Neural cell (in vitro differentiated cells): ENCODE measurements around the gene AURKA. TPM values are rescaled to one million over a fixed set of nuclear protein-coding genes. Genes with fewer than 3 reads are reported as not detected.

Source experiments
- H2AFZ ChIP-seq: fragments of 200-600, 300-800 bp; sonication (generic), shearing (Covaris generic); 2 replicates; pipeline ENCODE4 v1.6.0; 2014; ENCODE audit warnings: low read depth, mild to moderate bottlenecking, antibody characterized with exemption, low read length, moderate library complexity
- H3F3A ChIP-seq: fragments of 200-600 bp; shearing (Covaris generic); 2 replicates; pipeline ENCODE4 v1.6.1; 2016; ENCODE audit warnings: mild to moderate bottlenecking, moderate library complexity, mixed read lengths, antibody characterized with exemption, low read length; ENCODE audit not compliant: insufficient read depth, poor library complexity, severe bottlenecking
- H3K27ac ChIP-seq: fragments of 200-600, 300-800 bp; sonication (generic), shearing (Covaris generic); 2 replicates; pipeline ENCODE4 v1.5.1; 2014; ENCODE audit warnings: mild to moderate bottlenecking, low read length, moderate library complexity
- H3K27me3 ChIP-seq: fragments of 300-800, 200-600 bp; sonication (generic), shearing (Covaris generic); 2 replicates; pipeline ENCODE4 v1.6.0; 2014; ENCODE audit warnings: mild to moderate bottlenecking, low read depth, low read length, moderate library complexity; ENCODE audit not compliant: insufficient read depth
- H3K36me3 ChIP-seq: fragments of 300-800, 200-600 bp; sonication (generic), shearing (Covaris generic); 2 replicates; pipeline ENCODE4 v1.5.1; 2014; ENCODE audit warnings: mild to moderate bottlenecking, antibody characterized with exemption, low read length, moderate library complexity; ENCODE audit not compliant: insufficient read depth
- H3K4me2 ChIP-seq: fragments of 300-800, 200-600 bp; sonication (generic), shearing (Covaris generic); 2 replicates; pipeline ENCODE4 v1.6.0; 2014; ENCODE audit warnings: mild to moderate bottlenecking, low read length
- H3K4me3 ChIP-seq: fragments of 300-800, 200-600 bp; sonication (generic), shearing (Covaris generic); 2 replicates; pipeline ENCODE4 v1.5.1; 2014; ENCODE audit warnings: mild to moderate bottlenecking, low read length, moderate library complexity
- H3K79me2 ChIP-seq: fragments of 200-600 bp; shearing (Covaris generic); replicated peaks from 2 replicates; pipeline ENCODE4 v1.6.0; 2014; ENCODE audit warnings: mild to moderate bottlenecking, low read length, moderate library complexity; ENCODE audit not compliant: insufficient read depth
- H3K9ac ChIP-seq: fragments of 300-800, 200-600 bp; sonication (generic), shearing (Covaris generic); 2 replicates; pipeline ENCODE4 v1.6.1; 2016; ENCODE audit warnings: mild to moderate bottlenecking, low read length, mixed read lengths
- H3K9me2 ChIP-seq: fragments of 200-600 bp; shearing (Covaris generic); 2 replicates; pipeline ENCODE4 v1.6.1; 2016; ENCODE audit warnings: mild to moderate bottlenecking, low read length, mixed read lengths; ENCODE audit not compliant: insufficient read depth
- H3K9me3 ChIP-seq: fragments of 200-600, 300-800 bp; sonication (generic), shearing (Covaris generic); 2 replicates; pipeline ENCODE4 v1.6.1; 2016; ENCODE audit warnings: mild to moderate bottlenecking, mixed run types, low read length, moderate library complexity, mixed read lengths
- H4K20me1 ChIP-seq: fragments of 200-600 bp; shearing (Covaris generic); 2 replicates; pipeline ENCODE4 v1.6.1; 2016; ENCODE audit warnings: mild to moderate bottlenecking, mixed run types; ENCODE audit not compliant: insufficient read depth
- EP300 ChIP-seq: fragments of 450-650 bp; conservative IDR thresholded peaks from 2 replicates; pipeline ENCODE4 v1.6.1; 2014; ENCODE audit warnings: antibody characterized with exemption, mild to moderate bottlenecking, moderate library complexity; ENCODE audit not compliant: poor library complexity, severe bottlenecking
- EZH2 ChIP-seq: fragments of 200-600, 300-800 bp; shearing (Covaris generic), sonication (generic); IDR thresholded peaks from 2 replicates; pipeline ENCODE4 v1.6.1; 2014; ENCODE audit warnings: antibody characterized with exemption, low read length, borderline replicate concordance, mild to moderate bottlenecking; ENCODE audit not compliant: insufficient read depth, poor library complexity, severe bottlenecking
- MXI1 ChIP-seq: fragments of 450-650 bp; conservative IDR thresholded peaks from 2 replicates; pipeline ENCODE4 v1.6.1; 2014; ENCODE audit warnings: antibody characterized with exemption, mild to moderate bottlenecking; ENCODE audit not compliant: poor library complexity, severe bottlenecking
- POLR2AphosphoS5 ChIP-seq: IDR thresholded peaks from 2 replicates; pipeline ENCODE4 v1.6.1; 2012
- RAD21 ChIP-seq: fragments of 450-650 bp; conservative IDR thresholded peaks from 2 replicates; pipeline ENCODE4 v1.6.1; 2014; ENCODE audit warnings: antibody characterized with exemption, mild to moderate bottlenecking, moderate library complexity
- SMC3 ChIP-seq: fragments of 450-650 bp; conservative IDR thresholded peaks from 2 replicates; pipeline ENCODE4 v1.6.1; 2014; ENCODE audit warnings: antibody characterized with exemption, mild to moderate bottlenecking, moderate library complexity; ENCODE audit not compliant: poor library complexity
- TAF1 ChIP-seq: IDR thresholded peaks from 2 replicates; pipeline ENCODE4 v1.6.1; 2012; ENCODE audit warnings: low read depth
- polyA plus RNA-seq: library from polyadenylated mRNA; depleted of rRNA; stranded (reverse); fragments of >200 nt; gene quantifications from 2 replicates; pipeline ENCODE4 v1.2.3, GENCODE V29; 2014
- TF ChIP-seq, protein P1 (sequence below): IDR thresholded peaks from 2 replicates; pipeline ENCODE4 v1.6.1; 2012; ENCODE audit warnings: borderline replicate concordance
- TF ChIP-seq, protein P2 (sequence below): fragments of 450-650 bp; IDR thresholded peaks from 2 replicates; pipeline ENCODE4 v1.5.1; 2014; ENCODE audit warnings: antibody characterized with exemption, mild to moderate bottlenecking, moderate library complexity; ENCODE audit not compliant: poor library complexity, severe bottlenecking

AURKA gene
- polyA plus RNA-seq, 1 donor from 2014 or later = 2.5 TPM

DNA sequence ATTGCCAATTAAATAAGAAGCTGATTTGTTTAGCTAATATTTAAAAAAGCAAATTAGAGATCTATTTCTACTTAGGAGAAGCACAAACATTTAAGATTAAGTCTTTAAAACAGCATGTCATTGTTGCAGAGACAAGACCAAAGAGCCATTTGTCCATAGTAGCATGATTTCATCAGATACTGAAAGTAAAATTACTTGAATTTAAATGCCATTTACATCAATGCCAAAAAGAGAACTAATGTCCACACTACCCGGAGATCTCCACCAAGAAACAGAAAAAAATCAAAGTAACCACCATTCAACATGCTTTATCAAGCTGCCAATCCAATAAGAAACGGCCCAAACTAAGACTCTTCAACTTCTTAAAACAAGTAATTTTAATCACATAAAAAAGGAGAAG lies 15.7 kb downstream of the AURKA start:
- Histone ChIP-seq H3K4me2 (no peak overlapping the region), H3K79me2 (peaks cover 8% of the 10 kb centered on the region), H3K9me3 (no peaks in the 10 kb centered on the region), H3K27ac (no peak overlapping the region), H3K9ac (no peak overlapping the region), H3K27me3 (no peaks in the 10 kb centered on the region), H2AFZ (no peak overlapping the region), H3K4me3 (no peak overlapping the region), H4K20me1 (no peaks in the 10 kb centered on the region), H3F3A (no peaks in the 10 kb centered on the region), H3K9me2 (no peaks in the 10 kb centered on the region), H3K36me3 (no peaks in the 10 kb centered on the region)
- TF ChIP-seq EZH2 (no peak), MXI1 (no peak), POLR2AphosphoS5 (no peak), RAD21 (no peak), EP300 (no peak), TAF1 (no peak), SMC3 (no peak)
- TF ChIP-seq, protein P1, sequence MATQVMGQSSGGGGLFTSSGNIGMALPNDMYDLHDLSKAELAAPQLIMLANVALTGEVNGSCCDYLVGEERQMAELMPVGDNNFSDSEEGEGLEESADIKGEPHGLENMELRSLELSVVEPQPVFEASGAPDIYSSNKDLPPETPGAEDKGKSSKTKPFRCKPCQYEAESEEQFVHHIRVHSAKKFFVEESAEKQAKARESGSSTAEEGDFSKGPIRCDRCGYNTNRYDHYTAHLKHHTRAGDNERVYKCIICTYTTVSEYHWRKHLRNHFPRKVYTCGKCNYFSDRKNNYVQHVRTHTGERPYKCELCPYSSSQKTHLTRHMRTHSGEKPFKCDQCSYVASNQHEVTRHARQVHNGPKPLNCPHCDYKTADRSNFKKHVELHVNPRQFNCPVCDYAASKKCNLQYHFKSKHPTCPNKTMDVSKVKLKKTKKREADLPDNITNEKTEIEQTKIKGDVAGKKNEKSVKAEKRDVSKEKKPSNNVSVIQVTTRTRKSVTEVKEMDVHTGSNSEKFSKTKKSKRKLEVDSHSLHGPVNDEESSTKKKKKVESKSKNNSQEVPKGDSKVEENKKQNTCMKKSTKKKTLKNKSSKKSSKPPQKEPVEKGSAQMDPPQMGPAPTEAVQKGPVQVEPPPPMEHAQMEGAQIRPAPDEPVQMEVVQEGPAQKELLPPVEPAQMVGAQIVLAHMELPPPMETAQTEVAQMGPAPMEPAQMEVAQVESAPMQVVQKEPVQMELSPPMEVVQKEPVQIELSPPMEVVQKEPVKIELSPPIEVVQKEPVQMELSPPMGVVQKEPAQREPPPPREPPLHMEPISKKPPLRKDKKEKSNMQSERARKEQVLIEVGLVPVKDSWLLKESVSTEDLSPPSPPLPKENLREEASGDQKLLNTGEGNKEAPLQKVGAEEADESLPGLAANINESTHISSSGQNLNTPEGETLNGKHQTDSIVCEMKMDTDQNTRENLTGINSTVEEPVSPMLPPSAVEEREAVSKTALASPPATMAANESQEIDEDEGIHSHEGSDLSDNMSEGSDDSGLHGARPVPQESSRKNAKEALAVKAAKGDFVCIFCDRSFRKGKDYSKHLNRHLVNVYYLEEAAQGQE = no peak
- TF ChIP-seq, protein P2, sequence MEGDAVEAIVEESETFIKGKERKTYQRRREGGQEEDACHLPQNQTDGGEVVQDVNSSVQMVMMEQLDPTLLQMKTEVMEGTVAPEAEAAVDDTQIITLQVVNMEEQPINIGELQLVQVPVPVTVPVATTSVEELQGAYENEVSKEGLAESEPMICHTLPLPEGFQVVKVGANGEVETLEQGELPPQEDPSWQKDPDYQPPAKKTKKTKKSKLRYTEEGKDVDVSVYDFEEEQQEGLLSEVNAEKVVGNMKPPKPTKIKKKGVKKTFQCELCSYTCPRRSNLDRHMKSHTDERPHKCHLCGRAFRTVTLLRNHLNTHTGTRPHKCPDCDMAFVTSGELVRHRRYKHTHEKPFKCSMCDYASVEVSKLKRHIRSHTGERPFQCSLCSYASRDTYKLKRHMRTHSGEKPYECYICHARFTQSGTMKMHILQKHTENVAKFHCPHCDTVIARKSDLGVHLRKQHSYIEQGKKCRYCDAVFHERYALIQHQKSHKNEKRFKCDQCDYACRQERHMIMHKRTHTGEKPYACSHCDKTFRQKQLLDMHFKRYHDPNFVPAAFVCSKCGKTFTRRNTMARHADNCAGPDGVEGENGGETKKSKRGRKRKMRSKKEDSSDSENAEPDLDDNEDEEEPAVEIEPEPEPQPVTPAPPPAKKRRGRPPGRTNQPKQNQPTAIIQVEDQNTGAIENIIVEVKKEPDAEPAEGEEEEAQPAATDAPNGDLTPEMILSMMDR = no peak

DNA sequence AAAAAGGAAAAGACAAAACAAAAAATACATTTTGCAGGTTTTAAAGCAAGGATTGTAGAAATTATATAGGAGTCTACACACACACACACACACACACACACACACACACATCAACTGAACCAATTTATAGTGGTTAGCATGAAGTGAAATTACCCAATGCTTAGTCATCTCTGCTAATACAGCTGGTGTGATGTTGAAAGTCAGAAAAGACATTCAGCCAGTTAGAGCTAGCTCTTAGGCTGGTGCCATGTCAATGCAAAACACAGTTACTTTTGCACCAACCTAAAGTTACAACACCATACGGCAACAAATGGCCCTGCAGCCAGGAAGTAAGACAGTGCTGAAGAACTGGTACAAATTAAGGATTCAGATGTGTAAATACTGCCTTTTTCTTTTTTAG lies 18.1 kb downstream of the AURKA start:
- Histone ChIP-seq H3K27ac (no peak overlapping the region), H3K4me2 (no peak overlapping the region), H3K4me3 (no peak overlapping the region), H3K79me2 (peaks cover 6% of the 10 kb centered on the region), H3K9ac (no peak overlapping the region), H3K27me3 (no peaks in the 10 kb centered on the region), H3F3A (no peaks in the 10 kb centered on the region), H3K36me3 (no peaks in the 10 kb centered on the region), H3K9me2 (no peaks in the 10 kb centered on the region), H2AFZ (no peak overlapping the region), H4K20me1 (no peaks in the 10 kb centered on the region), H3K9me3 (no peaks in the 10 kb centered on the region)
- no peak for TF ChIP-seq MXI1
- TF ChIP-seq SMC3 = no peak
- TF ChIP-seq RAD21 = no peak

DNA sequence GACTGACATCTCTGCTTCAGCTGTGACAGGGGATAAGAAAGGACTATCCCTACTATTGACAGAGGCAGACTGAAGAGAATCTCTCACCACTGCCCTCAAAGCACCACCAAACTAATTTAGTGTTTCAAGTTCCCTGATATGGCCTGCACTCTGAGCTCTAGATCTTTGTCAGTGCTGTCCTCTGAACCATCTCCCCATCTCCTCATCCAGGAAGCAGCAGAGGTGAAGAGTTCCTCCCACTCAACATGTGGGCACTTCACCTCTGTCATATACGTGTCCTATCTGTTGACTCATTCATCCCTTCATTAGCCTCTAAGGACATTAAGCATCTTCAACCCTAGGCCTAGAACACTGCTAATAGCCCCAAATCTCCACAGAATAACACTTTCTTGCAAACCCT lies 19.2 kb downstream of the AURKA start:
- no peak overlapping the region for H3K4me2 ChIP-seq
- no peak overlapping the region for H3K4me3 ChIP-seq
- peaks cover 6% of the 10 kb centered on the region for H3K79me2 ChIP-seq
- no peak overlapping the region for H3K9ac ChIP-seq
- no peak overlapping the region for H3K27ac ChIP-seq
- no peak overlapping the region for H2AFZ ChIP-seq
- no peaks in the 10 kb centered on the region for H3F3A ChIP-seq
- no peaks in the 10 kb centered on the region for H3K27me3 ChIP-seq
- H3K9me3 ChIP-seq = no peaks in the 10 kb centered on the region
- H4K20me1 ChIP-seq = no peaks in the 10 kb centered on the region
- no peaks in the 10 kb centered on the region for H3K36me3 ChIP-seq
- no peaks in the 10 kb centered on the region for H3K9me2 ChIP-seq
- no peak for TF ChIP-seq EP300
- TF ChIP-seq POLR2AphosphoS5 = no peak
- TF ChIP-seq, protein P1 = no peak
- TF ChIP-seq EZH2 = no peak
- TF ChIP-seq, protein P2 = no peak
- no peak for TF ChIP-seq TAF1
- TF ChIP-seq RAD21 = no peak
- no peak for TF ChIP-seq SMC3
- TF ChIP-seq MXI1 = no peak
